ENCODE data around the gene SOD1. TPM values are rescaled to one million over a fixed set of nuclear protein-coding genes. Genes with fewer than 3 reads are reported as not detected.

Gene SOD1
- 100 to 1,000 TPM; 178 to 198 TPM for total RNA-seq
- 100 to 1,000 TPM; 596 to 756 TPM for polyA plus RNA-seq

- intact Hi-C loops (cut with micrococcal nuclease): loop anchor here (1.0 to 5.0 kb wide), 4 partner anchors 73 to 527 kb away; partner anchors contain the start of gene SCAF4
- CTCF ChIA-PET (ENCODE audit: partially characterized antibody): interaction anchor here (0.6 kb wide), 1 partner anchor 941 kb away, joined by 3 read pairs; no protein-coding TSS in a partner anchor
- Mint-ChIP-seq H3K27ac (peak within 1 kb of the TSS; percentile 81 to 100 (median 99)), H3K4me1 (peaks cover 43 to 80% (median 60%) of the 10 kb centered on the region in 4 donors), H3K4me3 (peak within 1 kb of the TSS; percentile 98 to 100 (median 100)), H3K9me3 (peaks cover 0 to 4% (median 0%) of the 10 kb centered on the region in 8 donors), H3K27me3 (no peaks in the 10 kb centered on the region), H3K36me3 (peaks cover 7 to 39% of the 10 kb centered on the region in 2 donors)
- POLR2A ChIA-PET (ENCODE audit: partially characterized antibody): interaction anchor here (1.2 to 1.4 kb wide), 3 partner anchors 11 to 71 kb away, joined by 3 to 6 read pairs (median 6); no protein-coding TSS in a partner anchor
- peaks cover 6% of the 10 kb centered on the region for H3K36me3 ChIP-seq (ENCODE audit: insufficient read depth, low read length)
- H3K9me3 ChIP-seq (ENCODE audit: control insufficient read depth in 1 of 2, low read length in 2 of 2): no peaks in the 10 kb centered on the region
- peak; percentile 95 to 97 (median 96) for DNase-seq
- H3K27me3 ChIP-seq (ENCODE audit: insufficient read depth, low read length): no peaks in the 10 kb centered on the region
- peak within 1 kb of the TSS; percentile 77 for H3K27ac ChIP-seq (ENCODE audit: low read depth, low read length)
- peak within 1 kb of the TSS; percentile 70 to 79 for H3K4me3 ChIP-seq (ENCODE audit: low read length in 2 of 2)
- H3K4me1 ChIP-seq (ENCODE audit: insufficient read depth, low read length): peaks cover 64% of the 10 kb centered on the region
These were observed at the start of gene SOD1 for GRCh38 chr21:31659536-31660258. Gene SOD1, plus strand, starts transcription at chr21:31659693. Its CDS starts 77 bp downstream, at chr21:31659770.

- Mint-ChIP-seq H3K4me3 (no peak overlapping the region), H3K9me3 (peaks cover 2 to 10% (median 5%) of the 10 kb centered on the region in 8 donors), H3K27me3 (peaks cover 9 to 16% of the 10 kb centered on the region in 2 donors), H3K4me1 (no peaks in the 10 kb centered on the region), H3K36me3 (peaks cover 0 to 4% of the 10 kb centered on the region in 2 donors), H3K27ac (no peak overlapping the region)
- Histone ChIP-seq H3K27me3 (ENCODE audit: insufficient read depth, low read length) (no peaks in the 10 kb centered on the region), H3K4me3 (ENCODE audit: low read length in 2 of 2) (no peak overlapping the region), H3K9me3 (ENCODE audit: control insufficient read depth in 1 of 2, low read length in 2 of 2) (no peaks in the 10 kb centered on the region), H3K36me3 (ENCODE audit: insufficient read depth, low read length) (no peaks in the 10 kb centered on the region), H3K27ac (ENCODE audit: low read depth, low read length) (no peak overlapping the region), H3K4me1 (ENCODE audit: insufficient read depth, low read length) (no peaks in the 10 kb centered on the region)
- ChIA-PET POLR2A (ENCODE audit: partially characterized antibody) (no interaction called here), CTCF (ENCODE audit: partially characterized antibody) (no interaction called here)
- DNase-seq: no peak
- intact Hi-C loops (cut with micrococcal nuclease): no loop called here
These were observed 48.0 kb upstream of the SOD1 start for GRCh38 chr21:31611445-31611844.

DNA sequence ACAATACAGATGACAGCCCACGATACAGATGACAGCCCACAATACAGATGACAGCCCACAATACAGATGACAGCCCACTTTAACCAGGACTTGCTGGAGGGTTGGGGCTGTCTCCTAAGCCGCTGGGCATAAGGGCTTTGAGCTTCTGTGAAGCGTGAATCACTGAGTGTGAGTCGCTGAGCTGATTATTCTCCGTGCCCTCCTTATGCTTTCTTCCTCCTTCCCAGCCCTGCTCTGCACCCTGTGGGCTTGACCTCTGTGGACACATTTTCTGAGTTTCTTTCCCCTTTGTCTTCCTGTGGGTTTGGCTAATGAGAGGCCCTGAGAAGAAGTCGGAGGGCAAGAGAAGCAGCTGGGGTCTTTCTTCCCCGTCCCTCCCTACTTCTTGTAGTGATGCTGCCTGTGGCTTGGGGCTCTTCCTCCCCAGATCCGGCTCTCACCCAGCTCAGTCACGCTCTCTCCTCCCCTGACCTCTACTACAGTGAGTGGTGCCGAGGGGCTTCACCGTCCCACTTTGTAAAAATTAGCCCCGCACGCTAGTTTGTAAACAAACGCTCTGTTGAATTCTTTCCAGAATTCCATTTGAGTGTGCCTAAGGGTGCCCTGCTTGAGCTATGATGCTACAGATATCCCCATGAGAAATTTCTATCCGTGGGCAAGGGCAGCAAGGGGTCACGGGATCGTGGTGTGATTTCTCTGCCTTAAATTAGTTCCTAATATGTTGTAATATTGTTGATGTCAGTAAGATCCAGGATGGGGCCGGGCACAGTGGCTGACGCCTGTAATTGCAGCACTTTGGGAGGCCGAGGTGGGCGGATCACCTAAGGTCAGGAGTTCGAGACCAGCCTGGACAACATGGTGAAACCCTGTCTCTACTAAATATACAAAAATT, 46.4 kb upstream of the SOD1 start:
- Mint-ChIP-seq H3K27ac (peak overlapping the region in 1 of 7 donors; percentile 4), H3K27me3 (peaks cover 9 to 16% of the 10 kb centered on the region in 2 donors), H3K9me3 (peaks cover 2 to 10% (median 5%) of the 10 kb centered on the region in 8 donors), H3K4me1 (no peaks in the 10 kb centered on the region), H3K4me3 (no peak overlapping the region), H3K36me3 (peaks cover 0 to 4% of the 10 kb centered on the region in 2 donors)
- no peak overlapping the region for H3K27ac ChIP-seq (ENCODE audit: low read depth, low read length)
- no peaks in the 10 kb centered on the region for H3K4me1 ChIP-seq (ENCODE audit: insufficient read depth, low read length)
- no peaks in the 10 kb centered on the region for H3K27me3 ChIP-seq (ENCODE audit: insufficient read depth, low read length)
- CTCF ChIA-PET (ENCODE audit: partially characterized antibody): interaction anchor here (0.6 to 1.0 kb wide), 2 partner anchors 10 to 33 kb away, joined by 3 to 4 read pairs; no protein-coding TSS in a partner anchor
- H3K36me3 ChIP-seq (ENCODE audit: insufficient read depth, low read length): no peaks in the 10 kb centered on the region
- intact Hi-C loops (cut with micrococcal nuclease): no loop called here
- no peak for DNase-seq
- POLR2A ChIA-PET (ENCODE audit: partially characterized antibody): no interaction called here
- no peak overlapping the region for H3K4me3 ChIP-seq (ENCODE audit: low read length in 2 of 2)
- no peaks in the 10 kb centered on the region for H3K9me3 ChIP-seq (ENCODE audit: control insufficient read depth in 1 of 2, low read length in 2 of 2)

DNA sequence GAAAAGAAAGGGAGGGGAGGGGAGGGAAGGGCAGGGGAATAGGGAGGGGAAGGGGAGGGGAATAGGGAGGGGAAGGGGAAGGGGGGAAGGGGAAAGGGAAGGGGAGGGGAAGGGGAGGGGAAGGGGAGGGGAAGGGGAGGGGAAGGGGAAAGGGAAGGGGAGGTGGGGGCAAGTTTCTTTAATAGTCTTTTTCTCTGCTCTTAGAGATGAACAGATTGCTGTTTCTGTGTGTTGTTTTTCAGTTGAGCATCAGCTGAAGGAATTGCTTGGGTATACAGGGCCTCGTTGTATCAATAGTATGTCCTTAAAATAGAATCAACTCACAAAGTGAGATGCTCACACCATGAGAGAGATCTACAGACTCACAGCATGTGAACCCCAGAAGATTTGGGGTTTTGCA, 44.8 kb upstream of the SOD1 start:
- no peak overlapping the region for H3K27ac Mint-ChIP-seq
- ChIA-PET POLR2A (ENCODE audit: partially characterized antibody) (no interaction called here), CTCF (ENCODE audit: partially characterized antibody) (no interaction called here)
- no peak overlapping the region for H3K4me3 ChIP-seq (ENCODE audit: low read length in 2 of 2)
- no peaks in the 10 kb centered on the region for H3K36me3 ChIP-seq (ENCODE audit: insufficient read depth, low read length)
- H3K4me1 Mint-ChIP-seq: no peaks in the 10 kb centered on the region
- no peak for DNase-seq
- H3K9me3 Mint-ChIP-seq: peaks cover 2 to 10% (median 5%) of the 10 kb centered on the region in 8 donors
- H3K4me3 Mint-ChIP-seq: no peak overlapping the region
- no peaks in the 10 kb centered on the region for H3K27me3 ChIP-seq (ENCODE audit: insufficient read depth, low read length)
- H3K27ac ChIP-seq (ENCODE audit: low read depth, low read length): no peak overlapping the region
- intact Hi-C loops (cut with micrococcal nuclease): no loop called here
- no peaks in the 10 kb centered on the region for H3K4me1 ChIP-seq (ENCODE audit: insufficient read depth, low read length)
- H3K9me3 ChIP-seq (ENCODE audit: control insufficient read depth in 1 of 2, low read length in 2 of 2): no peaks in the 10 kb centered on the region
- peaks cover 9 to 13% of the 10 kb centered on the region in 2 donors for H3K27me3 Mint-ChIP-seq
- peaks cover 0 to 4% of the 10 kb centered on the region in 2 donors for H3K36me3 Mint-ChIP-seq

DNA sequence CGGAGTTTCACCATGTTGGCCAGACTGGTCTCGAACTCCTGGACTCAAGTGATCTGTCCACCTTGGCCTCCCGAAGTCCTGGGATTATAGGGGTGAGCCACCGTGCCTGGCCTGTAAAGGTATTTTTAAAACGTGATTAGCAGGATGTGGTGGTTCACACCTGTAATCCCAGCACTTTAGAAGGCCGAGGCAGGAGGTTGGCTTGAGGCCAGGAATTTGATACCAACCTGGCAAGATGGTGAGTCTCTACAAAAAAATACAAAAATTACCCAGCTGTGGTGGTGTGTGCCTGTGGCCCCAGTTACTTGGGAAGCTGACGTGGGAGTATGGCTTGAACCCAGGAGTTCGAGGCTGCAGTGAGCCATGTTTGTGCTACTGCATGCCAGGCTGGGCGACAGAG, 43.3 kb upstream of the SOD1 start:
- Histone ChIP-seq H3K27me3 (ENCODE audit: insufficient read depth, low read length) (no peaks in the 10 kb centered on the region), H3K27ac (ENCODE audit: low read depth, low read length) (no peak overlapping the region), H3K36me3 (ENCODE audit: insufficient read depth, low read length) (no peaks in the 10 kb centered on the region), H3K4me3 (ENCODE audit: low read length in 2 of 2) (no peak overlapping the region), H3K9me3 (ENCODE audit: control insufficient read depth in 1 of 2, low read length in 2 of 2) (no peaks in the 10 kb centered on the region), H3K4me1 (ENCODE audit: insufficient read depth, low read length) (no peaks in the 10 kb centered on the region)
- CTCF ChIA-PET (ENCODE audit: partially characterized antibody): interaction anchor here (0.7 kb wide), 1 partner anchor 12 kb away, joined by 3 read pairs; no protein-coding TSS in a partner anchor
- POLR2A ChIA-PET (ENCODE audit: partially characterized antibody): no interaction called here
- Mint-ChIP-seq H3K36me3 (peaks cover 0 to 4% of the 10 kb centered on the region in 2 donors), H3K4me1 (no peaks in the 10 kb centered on the region), H3K4me3 (no peak overlapping the region), H3K27ac (no peak overlapping the region), H3K9me3 (peaks cover 2 to 8% (median 3%) of the 10 kb centered on the region in 8 donors), H3K27me3 (peaks cover 7 to 10% of the 10 kb centered on the region in 2 donors)
- intact Hi-C loops (cut with micrococcal nuclease): no loop called here
- no peak for DNase-seq

DNA sequence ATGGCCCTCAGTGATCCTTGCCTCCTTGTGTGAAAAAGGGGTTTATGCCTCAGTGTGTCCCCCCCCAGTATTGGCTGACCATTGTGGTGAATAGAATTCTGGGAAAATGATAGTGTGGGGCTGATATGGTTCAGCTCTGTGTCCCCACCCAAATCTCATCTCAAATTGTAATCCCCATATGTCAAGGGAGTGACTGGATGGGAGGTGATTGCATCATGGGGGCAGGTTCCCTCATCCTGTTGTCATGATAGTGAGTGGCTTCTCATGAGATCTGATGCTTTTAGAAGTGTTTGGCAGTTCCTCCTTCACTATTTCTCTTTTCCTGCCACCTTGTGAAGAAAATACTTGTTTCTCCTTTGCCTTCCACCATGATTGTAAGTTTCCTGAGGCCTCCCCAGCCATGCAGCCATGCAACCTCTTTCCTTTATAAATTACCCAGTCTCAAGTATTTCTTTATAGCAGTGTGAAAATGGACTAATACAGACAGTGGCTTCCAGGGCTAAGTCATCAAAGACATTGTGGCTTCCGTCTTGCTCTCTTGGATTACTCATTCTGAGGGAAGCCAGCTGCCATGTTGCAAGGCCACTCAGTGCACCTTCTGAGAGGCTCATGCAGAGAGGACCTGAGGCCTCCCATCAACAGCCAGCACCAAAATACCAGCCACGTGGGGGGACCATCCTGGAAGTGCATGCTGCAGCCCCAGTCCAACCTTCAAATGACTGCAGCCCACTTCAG, 40.6 kb upstream of the SOD1 start:
- Histone ChIP-seq H3K27ac (ENCODE audit: low read depth, low read length) (no peak overlapping the region), H3K36me3 (ENCODE audit: insufficient read depth, low read length) (no peaks in the 10 kb centered on the region), H3K4me3 (ENCODE audit: low read length in 2 of 2) (no peak overlapping the region), H3K9me3 (ENCODE audit: control insufficient read depth in 1 of 2, low read length in 2 of 2) (no peaks in the 10 kb centered on the region), H3K4me1 (ENCODE audit: insufficient read depth, low read length) (no peaks in the 10 kb centered on the region), H3K27me3 (ENCODE audit: insufficient read depth, low read length) (no peaks in the 10 kb centered on the region)
- peak overlapping the region in 1 of 7 donors; percentile 53 for H3K27ac Mint-ChIP-seq
- intact Hi-C loops (cut with micrococcal nuclease): no loop called here
- no peaks in the 10 kb centered on the region for H3K9me3 Mint-ChIP-seq
- ChIA-PET POLR2A (ENCODE audit: partially characterized antibody) (no interaction called here), CTCF (ENCODE audit: partially characterized antibody) (no interaction called here)
- H3K4me3 Mint-ChIP-seq: no peak overlapping the region
- H3K27me3 Mint-ChIP-seq: peaks cover 0 to 1% of the 10 kb centered on the region in 2 donors
- no peaks in the 10 kb centered on the region for H3K36me3 Mint-ChIP-seq
- H3K4me1 Mint-ChIP-seq: peaks cover 5 to 7% (median 6%) of the 10 kb centered on the region in 4 donors
- DNase-seq: no peak
